Measurements from ENCODE around the gene BMP2.

DNA sequence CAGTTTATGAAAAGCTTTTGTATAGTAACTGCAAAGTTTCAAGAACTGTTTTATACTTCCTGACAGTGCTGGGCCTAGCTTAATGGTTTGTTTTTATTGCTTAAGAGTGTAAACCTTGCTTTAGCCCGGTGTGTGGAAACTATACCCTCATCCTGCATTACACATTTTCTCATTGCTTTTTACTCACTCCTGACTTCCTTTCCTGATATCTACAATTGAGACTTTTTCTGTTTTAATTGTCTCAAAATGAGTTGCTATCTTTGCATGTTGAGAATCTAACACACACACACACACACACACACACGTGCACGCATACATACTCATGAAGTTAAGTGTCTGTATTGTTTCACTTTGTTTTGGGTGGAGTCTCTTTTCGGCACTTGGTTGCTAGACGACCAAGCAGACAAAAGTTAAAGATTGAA lies 16.7 kb downstream of the BMP2 start:
- TF ChIP-seq, protein P1, sequence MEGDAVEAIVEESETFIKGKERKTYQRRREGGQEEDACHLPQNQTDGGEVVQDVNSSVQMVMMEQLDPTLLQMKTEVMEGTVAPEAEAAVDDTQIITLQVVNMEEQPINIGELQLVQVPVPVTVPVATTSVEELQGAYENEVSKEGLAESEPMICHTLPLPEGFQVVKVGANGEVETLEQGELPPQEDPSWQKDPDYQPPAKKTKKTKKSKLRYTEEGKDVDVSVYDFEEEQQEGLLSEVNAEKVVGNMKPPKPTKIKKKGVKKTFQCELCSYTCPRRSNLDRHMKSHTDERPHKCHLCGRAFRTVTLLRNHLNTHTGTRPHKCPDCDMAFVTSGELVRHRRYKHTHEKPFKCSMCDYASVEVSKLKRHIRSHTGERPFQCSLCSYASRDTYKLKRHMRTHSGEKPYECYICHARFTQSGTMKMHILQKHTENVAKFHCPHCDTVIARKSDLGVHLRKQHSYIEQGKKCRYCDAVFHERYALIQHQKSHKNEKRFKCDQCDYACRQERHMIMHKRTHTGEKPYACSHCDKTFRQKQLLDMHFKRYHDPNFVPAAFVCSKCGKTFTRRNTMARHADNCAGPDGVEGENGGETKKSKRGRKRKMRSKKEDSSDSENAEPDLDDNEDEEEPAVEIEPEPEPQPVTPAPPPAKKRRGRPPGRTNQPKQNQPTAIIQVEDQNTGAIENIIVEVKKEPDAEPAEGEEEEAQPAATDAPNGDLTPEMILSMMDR (IDR thresholded peaks at IDR 0.05) = no peak
- TF ChIP-seq POLR2A (IDR thresholded peaks at IDR 0.05) = no peak

Data from body of pancreas (tissue), 4 donors.